GM10266 (cell line): ENCODE measurements around the gene GYS2.

Experiments
- DNase-seq: peaks from one replicate; pipeline ENCODE4 v3.0.0; 2012; ENCODE audit errors: extremely low spot score
- TF ChIP-seq, protein P1 (sequence below): IDR thresholded peaks from 2 replicates; pipeline ENCODE4 v1.5.1; 2012; ENCODE audit warnings: mild to moderate bottlenecking, low read depth; ENCODE audit not compliant: control insufficient read depth, insufficient read depth; ENCODE audit errors: missing control alignments

Gene GYS2

DNA sequence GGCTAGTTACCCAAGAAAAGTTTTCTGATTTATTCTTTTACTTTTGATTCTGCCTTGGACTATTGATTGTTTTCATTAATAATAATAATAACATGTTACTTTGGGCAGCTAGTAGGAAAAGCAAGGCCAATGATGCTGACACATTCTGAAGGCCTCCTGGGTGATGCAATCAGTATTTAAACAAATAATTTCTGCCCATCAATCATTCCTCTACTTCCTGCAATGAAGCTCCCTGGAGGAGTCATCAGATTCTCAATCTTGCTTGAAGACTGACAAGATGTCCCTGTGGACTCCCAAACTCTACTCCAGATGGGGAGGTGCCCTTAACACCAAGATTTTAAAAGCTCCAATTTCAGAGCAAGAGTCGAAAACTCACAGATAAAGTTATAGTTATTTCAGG lies 78.6 kb downstream of the GYS2 start, which contains the start of gene SPX:
SPX (plus strand) TSS at position 244 of the 400 bp plus-strand sequence. CDS start 177 bp downstream, outside the sequence.
- TF ChIP-seq, protein P1, sequence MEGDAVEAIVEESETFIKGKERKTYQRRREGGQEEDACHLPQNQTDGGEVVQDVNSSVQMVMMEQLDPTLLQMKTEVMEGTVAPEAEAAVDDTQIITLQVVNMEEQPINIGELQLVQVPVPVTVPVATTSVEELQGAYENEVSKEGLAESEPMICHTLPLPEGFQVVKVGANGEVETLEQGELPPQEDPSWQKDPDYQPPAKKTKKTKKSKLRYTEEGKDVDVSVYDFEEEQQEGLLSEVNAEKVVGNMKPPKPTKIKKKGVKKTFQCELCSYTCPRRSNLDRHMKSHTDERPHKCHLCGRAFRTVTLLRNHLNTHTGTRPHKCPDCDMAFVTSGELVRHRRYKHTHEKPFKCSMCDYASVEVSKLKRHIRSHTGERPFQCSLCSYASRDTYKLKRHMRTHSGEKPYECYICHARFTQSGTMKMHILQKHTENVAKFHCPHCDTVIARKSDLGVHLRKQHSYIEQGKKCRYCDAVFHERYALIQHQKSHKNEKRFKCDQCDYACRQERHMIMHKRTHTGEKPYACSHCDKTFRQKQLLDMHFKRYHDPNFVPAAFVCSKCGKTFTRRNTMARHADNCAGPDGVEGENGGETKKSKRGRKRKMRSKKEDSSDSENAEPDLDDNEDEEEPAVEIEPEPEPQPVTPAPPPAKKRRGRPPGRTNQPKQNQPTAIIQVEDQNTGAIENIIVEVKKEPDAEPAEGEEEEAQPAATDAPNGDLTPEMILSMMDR: no peak
- no peak for DNase-seq

DNA sequence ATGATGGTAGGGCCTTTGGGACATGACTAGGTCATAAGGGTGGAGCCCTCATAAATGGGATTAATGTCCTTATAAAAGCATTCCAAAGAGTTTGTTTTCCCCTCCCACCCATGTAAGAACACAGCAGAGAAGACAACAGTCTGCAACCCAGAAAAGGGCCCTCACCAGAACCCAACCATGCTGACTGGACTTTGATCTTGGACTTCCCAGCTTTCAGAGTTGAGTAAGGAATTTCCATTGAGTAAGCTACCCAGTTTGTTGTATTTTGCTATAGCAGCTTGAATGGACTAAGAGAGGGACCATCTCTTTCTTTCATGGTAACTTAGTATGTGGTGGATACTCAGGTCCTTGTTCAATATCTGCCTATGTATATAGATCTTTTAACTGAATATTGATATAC lies 81.5 kb downstream of the GYS2 start:
- no peak for DNase-seq
- TF ChIP-seq, protein P1: no peak

DNA sequence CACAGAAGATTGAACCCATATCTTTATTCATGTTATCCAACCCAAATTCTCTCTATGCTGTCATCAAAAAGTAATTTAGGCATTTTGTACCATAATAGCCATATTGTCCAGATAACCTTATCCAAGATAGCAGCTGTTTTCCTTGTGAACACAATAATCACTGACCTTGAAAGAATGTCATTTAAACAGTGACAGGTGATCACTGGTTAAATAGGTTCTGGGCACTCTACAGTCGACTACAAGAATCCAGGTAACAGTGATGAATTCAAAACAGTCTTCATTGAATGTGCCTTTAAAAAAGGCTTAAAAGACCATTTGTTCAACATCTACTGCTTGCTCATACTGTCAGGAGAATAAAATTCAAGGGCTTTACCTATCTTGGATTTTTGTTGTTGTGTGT lies 83.1 kb downstream of the GYS2 start:
- TF ChIP-seq, protein P1: no peak
- DNase-seq: no peak

DNA sequence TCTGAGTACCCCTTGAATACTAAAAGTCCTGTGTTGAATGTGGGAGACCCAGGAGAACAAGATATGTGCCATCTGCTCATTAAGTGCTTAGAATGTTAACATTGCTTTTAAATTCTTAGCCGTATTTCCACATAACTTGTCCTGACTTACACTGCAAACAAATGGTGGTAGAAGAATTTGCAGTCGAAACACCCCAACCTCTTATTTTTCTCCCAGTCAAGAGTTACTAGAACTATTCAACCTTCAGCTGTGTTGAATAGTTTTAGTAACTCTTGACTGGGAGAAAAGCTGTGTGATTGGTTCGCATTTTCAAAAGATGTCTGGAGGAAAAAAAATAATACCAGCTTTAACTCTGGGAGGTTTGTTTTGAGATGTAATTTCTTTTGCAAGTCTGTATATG lies 86.2 kb downstream of the GYS2 start:
- DNase-seq: no peak
- TF ChIP-seq, protein P1: no peak

DNA sequence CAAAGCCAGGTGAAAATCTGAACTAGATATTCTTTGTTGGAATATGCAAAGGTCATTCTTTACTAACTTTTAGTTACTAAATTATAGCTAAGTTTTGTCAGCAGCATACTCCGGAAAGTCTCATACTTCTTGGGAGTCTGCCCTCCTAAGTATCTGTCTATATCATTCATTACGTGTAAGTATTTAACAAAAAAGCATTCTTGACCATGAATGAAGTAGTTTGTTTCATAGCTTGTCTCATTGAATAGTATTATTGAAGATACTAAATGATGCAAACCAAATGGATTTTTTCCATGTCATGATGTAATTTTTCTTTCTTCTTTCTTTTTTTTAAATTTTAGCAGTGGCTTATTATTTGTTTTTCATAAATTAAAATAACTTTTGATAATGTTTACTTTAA lies 88.4 kb downstream of the GYS2 start:
- TF ChIP-seq, protein P1: no peak
- no peak for DNase-seq

DNA sequence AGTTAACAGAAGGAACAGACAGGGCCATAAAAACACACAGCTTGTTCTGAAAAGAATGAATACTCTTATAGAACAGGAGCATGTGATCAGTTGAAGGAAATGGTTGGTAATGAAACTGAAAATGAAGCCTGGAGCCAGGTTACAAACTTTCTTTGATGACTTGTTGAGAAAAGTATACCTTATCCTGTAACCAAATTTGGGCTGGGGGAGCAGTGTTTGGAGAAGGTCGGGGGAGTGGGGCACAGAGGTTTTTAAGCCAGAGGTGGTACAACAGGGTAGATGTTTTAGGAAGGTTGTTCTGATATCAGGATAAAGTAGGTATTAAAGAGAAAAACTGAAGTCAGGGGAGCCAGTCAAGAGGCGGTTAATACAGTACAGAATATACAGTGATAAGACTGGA lies 94.9 kb downstream of the GYS2 start:
- peak; percentile 41 for DNase-seq
- TF ChIP-seq, protein P1: no peak

DNA sequence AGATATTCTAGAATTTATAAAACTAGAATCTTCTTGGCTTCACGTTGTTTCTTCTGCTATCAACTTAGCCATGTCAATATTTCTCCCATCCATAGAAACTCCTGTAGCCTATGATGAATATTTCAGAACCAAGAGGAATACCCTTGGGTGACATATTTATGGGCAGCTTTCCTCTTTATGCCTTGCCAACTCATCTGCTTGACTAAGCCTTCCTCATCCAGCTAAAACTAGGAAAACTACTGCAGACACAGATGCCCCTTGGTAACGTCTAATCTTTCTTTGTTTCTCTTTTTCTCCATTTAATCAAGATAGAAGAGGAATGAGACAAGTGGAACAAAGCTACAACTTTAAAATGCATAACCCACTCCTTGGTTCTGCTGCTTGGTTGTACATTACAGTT lies 96.8 kb downstream of the GYS2 start:
- TF ChIP-seq, protein P1: no peak
- no peak for DNase-seq
